HG03097 (cell line): ENCODE measurements around the gene MOB2.
"Not testable (repeated sequence)": the region's sequence is repeated elsewhere in the genome, so short reads cannot be mapped to it uniquely, and the experiment has no call there.

Source experiments
- ATAC-seq: cut with Tn5 transposase; IDR thresholded peaks from one replicate; pipeline ENCODE4 v1.9.1; 2021; ENCODE audit not compliant: unreplicated experiment, low FRiP score

MOB2 gene

DNA sequence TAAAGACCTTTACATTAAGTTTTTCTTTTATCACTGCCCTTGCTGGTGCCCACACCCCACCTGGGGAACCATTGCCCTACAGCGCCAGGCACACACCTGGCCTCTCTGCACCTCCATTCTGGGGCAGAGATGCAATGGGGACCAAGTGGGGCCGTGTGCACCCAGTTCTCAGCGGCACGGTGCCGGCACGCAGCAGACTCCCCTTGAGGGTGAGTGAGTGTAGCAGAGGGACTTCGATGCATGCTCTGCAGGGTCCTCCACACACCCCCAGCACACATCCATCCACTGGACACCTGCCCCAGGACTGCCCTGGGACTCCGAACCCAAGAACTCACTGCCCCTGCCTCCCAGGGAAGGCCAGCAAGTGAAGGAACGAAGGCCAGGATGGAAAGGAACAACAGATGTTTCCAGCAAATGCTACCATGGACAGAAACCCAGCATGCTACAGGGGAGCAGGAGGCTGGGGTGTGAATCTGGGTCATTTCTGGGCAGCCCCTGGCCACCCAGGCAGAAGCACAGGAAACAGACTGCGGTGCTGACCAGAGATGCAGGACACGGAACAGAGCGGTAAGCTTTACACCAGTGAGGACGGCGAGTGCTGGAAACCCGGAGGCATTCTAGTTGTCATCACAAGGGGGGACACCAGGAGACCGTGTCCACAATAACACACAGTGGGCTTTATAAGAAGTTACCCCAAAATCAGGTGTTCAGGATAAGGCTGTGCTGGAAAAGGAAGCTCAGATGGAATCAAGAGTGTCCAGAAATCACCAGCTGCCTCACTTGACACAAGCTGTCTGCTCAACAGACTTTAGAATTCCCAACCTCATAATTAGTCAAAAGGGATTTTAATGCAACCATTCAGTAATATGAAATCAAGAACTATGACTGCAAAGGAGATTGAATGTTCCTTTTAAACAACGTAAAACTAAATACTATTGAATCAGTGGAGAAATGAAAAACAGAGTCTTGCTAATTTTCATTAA lies 32.7 kb upstream of the MOB2 start:
- ATAC-seq, result no peak

DNA sequence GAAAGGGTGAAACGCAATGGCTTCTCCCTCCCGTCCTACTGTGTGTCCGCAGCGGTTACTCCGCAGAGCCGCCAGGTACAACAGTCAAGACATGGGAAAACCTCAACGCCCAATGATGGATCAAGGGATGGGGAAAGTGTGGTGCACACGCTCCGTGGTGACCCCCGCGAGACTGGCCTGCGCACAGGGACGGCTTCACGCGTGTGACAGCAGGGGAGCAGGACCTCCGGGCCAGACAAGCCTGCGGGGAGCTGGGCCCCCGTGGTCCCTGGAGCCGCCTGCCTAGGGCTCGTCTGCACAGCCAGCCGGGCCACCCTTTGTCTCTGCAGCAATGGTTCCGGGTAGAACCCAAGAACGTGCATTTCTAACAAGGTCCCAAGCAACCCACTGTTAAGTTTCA lies 31.7 kb upstream of the MOB2 start:
- no peak for ATAC-seq

DNA sequence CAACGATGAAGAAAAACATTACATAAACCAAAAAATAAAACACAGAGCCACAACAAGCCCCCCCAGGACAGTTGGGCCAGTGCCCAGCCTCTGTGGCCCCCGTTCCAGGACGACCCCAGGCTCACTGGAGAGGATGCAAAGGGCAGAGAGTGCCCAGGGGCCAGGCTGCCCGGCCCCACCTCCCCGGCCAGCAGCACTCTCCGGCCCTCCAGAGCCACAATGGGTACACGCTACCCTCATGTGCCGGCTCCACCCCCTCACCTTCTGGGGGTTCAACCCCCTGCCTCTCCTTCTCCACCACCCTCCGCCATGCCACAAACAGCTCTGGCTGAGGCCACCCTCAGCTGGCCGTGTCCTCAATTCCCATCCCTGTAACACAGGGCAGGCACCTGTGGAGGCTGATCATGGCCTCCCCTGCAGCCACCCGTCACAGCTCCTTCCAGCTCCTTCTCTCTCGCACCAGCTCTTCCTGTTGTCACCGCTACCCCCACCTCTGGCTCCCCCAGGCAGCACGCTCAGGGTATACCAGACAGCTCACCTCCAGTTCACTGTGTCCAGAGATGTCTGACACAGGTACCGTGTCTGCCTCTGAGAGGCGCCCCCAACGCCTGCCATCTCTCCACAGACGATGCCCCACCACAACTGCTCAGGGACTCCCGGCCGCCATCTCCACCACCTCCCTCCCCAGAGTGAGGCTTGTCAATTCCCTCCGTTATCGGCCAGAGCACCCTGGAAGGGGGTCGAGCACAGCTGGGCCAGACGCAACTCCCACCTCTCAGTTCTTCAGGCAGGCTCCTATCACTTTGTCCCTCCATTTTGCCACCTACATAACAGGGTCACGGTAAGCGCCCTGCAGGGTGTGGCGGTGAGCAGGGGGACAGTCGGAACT lies 30.8 kb upstream of the MOB2 start:
- no peak for ATAC-seq

DNA sequence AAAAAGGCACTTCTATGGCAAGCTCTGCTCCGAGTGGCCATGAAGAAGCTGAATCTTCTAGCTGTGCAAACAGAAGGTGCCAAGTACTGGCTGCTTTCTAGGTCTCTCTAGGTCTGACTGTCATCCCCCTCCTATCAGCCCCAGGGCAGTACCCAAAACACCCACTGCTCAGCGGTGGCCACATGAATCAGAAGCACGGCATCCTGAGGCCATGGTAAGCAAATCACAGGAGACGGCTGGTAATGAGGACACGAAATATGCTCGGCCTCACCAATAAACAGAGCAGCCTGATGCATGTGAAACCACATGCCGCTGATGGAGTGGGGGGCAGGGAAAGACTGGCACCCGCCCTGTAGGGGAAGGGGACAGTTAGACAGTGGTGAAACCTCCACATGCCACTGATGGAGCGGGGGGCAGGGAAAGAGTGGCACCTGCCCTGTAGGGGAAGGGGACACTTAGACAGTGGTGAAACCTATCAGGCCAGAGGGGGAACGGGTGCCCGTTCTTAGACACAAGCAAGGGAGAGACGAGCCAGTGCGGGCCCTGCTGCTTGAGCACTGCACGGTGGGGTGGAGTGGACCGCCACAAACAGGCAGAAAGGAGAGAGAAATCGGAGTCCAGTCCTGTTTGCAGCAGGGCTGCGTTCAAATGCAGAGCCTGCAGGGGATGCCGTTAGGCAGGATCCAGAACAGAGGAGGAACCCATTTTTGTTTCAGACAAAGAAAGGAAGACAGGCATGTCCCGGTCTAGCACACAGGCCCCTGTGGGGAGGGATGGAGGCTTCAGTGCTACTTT lies 29.9 kb upstream of the MOB2 start:
- no peak for ATAC-seq

DNA sequence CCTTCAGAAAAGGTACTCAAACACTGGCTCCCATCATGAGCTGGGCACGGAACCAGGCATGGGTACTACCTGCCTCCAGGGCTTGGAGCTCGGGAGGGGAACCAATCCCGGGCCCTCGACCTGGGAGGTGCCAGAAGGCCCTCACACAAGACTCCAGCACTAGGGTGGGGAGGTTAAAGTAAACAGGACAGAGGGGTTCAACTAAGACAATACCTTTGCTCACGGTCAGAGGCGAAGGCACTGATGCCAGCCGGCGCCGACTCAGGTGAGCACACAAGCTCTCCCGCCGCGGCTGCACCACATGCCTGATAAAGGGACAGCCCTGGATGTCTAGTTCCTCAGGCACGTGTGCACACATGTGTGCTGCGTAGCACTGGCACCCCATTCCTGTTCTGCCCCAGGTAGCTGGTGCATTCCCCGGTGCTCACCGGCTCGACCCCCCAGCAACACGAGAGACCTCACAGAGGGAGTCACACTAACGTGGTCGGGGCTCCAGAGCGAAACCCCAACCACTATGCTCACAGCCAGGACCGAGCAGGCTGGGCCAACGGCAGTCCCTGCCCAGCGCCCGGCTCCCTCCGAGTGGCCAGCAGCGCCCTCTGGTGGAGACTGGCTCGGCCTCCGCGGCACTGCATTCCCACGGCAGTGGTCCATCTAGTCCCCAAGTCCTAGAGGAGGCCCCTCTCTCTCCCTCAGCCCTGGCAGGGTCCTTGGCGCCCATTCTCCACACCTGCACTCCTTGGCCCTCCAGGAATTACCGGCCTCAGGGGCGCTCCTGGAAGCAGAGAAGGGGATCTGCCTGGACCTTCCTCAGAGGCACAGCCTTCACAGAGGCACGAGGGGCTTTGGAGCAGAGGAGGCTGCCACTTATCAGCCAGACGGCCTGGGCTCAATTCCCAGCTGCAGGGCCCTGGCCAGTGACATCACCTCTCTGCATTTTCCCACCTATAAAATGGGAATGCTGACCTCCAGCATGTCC lies 28.8 kb upstream of the MOB2 start:
- ATAC-seq, result no peak

DNA sequence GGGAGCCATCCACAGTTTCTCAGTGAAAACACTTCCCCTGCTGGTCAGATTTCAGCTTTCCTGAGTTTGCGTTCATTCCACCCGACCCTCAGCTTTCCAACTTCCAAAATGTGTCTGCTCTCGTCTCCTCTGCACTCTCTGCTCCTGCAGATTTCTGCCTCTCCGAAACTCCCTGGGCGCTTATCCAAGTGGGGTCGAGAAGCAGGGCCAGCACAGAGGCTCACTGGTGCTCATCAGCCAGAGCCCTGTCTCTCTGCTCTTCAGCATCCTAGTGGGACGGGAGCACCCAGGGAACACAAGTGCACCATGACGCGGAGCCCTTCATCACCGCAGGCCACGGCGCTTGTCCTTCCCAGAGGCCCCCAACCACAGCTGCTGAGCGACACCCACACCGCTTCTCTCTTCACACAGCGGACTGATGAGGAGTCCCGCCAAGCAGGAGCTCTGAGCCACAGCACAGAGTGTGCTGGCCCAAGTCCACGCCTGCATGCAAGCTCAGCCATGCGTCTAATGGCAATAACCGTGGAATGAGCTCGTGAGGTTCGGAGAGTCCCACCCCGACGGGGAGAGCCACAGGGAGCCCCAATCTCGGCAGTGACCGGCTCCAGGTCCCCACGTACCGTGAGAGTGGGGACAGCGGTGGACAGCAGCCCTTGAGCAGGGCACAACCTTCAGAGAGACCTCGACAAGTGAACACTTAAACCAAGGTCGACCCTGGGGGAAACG lies 27.9 kb upstream of the MOB2 start:
- no peak for ATAC-seq

DNA sequence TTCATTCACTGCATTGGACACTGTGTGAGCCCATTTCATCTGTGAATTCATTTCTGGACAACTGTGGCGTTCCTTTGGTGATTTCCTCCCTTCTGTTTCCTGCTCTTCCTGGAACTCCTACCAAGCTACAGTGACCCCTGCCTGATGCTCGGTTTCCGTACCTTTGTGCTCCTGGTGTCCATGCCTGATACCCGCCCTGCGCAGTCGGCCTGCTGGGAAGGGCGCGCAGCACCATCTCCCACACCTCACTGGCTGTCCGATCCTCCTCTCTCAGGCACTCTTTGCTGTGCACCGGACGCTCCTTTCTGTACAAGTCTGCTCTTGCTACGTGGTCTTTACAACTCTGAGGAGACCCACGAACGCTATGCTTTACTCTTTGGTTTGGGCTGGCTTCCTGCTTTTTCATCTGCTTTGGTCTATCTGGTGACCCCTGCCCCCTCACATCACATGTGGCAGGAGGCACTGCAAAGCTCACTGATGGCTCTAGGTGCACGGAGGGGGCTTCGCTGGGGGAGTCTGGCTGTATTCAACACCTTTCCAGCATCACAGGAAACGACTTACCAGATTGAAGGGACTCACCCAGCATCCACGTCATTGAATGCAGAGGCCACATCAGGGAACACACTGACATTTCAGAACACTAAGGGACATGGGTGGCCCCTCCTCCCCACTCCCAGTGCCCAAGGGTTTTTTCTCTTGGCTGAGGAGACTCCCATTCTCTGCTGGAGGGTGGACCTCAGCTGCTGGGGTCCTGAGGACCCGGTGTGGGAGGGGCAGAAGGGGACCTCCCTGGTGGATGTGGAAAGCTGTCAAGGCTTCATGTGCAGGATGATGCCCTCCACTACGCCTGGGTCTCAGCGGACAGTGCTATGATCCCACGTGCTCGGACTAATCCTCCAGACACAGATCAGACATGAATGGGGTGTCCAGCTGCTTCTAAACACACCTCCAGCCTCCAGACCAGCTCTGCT lies 27.0 kb upstream of the MOB2 start:
- no peak for ATAC-seq

DNA sequence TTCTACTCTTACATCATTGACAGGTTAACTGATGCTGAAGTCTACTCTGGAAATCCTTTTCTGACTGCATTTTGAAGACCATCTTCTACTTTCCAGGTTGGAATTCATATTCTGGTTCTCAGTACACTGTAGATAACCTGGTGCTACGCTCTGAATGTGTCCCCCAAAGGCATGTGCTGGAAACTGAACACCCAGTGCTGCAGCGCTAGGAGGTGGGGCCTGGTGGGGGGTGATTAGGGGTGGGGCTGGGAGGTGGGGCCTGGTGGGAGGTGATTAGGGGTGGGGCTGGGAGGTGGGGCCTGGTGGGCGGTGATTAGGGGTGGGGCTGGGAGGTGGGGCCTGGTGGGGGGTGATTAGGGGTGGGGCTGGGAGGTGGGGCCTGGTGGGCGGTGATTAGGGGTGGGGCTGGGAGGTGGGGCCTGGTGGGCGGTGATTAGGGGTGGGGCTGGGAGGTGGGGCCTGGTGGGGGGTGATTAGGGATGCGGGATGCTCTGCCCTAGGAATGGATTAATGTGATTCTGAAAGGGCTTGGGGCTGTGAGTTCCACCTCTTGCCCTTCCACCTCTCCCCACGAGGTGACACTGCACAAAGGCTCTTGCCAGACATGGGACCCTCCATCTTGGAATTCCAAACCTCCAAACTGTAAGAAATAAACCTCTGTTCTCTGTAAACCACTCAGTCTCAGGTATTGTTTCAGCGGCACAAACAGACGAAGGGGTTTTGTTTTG lies 26.1 kb upstream of the MOB2 start:
- not testable (repeated sequence) for ATAC-seq

DNA sequence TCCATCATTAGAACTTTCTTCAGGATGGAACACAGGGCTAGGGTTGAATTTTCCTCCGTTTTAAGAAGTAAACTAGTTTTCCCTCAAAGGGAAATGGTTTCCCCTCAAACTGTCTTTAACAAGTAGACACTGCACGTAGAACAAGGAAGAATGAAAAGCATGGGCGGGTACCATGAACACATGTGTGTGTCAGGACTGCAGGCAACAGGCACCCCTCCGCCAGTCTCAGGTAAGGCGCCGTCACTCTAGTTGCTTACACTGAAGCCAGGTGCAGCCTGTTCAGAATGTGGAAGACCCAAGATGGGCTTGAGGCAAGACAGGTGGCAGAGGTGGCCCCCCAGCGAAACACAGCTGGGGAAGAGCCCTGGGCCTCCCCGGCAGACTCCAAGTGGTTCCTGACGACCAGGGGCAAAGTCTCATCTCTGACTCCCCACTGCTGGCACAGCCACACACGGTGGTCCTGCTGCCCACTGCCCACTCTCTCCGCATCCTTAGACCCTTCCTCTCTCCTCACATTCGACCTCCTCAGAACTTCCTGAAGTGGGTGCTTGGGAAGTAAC lies 25.4 kb upstream of the MOB2 start:
- ATAC-seq, result no peak

DNA sequence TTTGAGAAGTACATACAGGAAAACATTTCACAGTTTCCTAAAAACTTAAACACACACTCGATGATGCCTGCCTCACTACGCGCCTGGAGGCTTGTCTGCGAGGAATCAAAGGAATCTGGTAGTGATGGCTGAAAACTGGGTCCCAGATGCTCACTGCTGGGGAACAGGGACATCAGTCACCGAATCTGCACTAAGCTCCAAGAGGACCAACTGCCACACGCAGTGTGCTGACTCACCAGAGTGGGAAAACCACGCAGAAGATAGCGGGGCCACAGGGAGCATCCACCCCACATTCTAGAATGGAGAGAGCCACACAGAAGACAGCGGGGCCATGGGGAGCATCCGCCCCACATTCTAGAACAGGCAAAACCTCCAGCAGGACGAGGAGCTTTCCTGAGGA lies 24.3 kb upstream of the MOB2 start:
- ATAC-seq, result no peak

DNA sequence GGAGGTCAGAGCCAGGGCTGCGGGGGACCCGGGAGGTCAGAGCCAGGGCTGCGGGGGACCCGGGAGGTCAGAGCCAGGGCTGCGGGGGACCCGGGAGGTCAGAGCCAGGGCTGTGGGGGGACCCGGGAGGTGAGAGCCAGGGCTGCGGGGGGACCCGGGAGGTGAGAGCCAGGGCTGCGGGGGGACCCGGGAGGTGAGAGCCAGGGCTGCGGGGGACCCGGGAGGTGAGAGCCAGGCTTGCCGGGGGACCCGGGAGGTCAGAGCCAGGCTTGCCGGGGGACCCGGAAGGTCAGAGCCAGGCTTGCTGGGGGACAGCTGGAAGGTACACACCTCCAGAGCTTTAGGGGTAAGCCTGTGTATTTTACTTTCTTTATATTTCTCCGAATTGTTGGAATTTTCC lies 23.8 kb upstream of the MOB2 start:
- ATAC-seq, result not testable (repeated sequence)

DNA sequence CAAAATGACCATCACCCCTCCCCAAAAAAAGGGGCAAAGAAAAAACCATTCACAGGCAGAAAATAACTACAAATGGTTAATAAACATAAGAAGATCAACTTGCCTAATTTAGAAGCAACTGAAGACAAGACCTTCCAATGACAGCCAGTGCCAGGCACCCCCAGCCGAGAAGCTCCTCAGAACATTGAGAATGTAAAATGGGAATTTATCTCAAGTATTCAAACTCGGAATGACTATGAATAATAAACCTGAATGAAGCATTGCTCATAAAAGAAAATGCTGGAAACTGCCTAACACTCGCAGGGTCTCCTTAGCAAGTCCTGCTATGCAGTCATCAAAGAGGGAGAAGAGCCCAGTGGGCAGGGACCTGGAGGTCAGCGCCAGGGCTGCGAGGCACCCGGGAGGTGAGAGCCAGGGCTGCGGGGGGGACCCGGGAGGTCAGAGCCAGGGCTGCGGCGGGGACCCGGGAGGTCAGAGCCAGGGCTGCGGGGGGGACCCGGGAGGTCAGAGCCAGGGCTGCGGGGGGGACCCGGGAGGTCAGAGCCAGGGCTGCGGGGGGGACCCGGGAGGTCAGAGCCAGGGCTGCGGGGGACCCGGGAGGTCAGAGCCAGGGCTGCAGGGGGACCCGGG lies 23.2 kb upstream of the MOB2 start:
- ATAC-seq, result no peak

DNA sequence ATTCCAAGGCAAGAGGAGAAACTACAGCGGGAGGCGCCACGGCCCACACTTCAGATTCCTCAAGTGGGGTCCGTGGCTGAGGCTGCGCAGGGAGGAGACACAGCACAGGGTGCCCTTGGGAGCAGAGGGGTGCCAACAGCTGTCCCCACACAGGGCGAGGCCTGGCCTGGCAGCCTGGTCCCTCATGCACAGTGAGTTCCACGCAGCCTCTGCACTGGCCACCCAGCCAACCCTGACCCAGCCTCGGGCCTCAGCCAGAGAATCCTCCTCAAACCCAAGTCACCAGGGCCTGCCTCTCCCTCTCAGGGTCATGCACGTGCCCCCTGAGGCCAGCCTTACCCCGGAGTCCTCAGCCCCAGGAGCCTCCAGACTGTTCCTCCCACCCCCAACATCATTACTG lies 22.4 kb upstream of the MOB2 start:
- no peak for ATAC-seq

DNA sequence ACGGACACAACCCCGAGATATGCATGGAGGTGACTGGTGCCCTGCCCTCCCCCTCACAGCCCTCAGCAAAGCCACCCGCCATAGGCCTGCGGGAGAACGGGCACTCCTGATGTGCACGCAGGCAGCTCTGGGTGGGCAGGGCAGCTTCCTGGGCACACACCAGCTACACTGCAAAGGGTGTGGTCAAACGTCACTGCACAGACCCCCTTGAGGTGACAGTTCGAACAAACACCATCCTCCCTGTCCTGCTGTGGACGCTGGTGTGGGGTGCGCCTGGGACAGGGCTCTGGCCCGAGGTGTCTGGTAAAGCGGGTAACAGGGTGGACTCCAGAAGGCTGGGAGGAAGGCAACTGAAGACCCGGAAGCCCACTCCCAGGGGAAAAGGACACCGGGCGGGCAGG lies 21.9 kb upstream of the MOB2 start:
- no peak for ATAC-seq

DNA sequence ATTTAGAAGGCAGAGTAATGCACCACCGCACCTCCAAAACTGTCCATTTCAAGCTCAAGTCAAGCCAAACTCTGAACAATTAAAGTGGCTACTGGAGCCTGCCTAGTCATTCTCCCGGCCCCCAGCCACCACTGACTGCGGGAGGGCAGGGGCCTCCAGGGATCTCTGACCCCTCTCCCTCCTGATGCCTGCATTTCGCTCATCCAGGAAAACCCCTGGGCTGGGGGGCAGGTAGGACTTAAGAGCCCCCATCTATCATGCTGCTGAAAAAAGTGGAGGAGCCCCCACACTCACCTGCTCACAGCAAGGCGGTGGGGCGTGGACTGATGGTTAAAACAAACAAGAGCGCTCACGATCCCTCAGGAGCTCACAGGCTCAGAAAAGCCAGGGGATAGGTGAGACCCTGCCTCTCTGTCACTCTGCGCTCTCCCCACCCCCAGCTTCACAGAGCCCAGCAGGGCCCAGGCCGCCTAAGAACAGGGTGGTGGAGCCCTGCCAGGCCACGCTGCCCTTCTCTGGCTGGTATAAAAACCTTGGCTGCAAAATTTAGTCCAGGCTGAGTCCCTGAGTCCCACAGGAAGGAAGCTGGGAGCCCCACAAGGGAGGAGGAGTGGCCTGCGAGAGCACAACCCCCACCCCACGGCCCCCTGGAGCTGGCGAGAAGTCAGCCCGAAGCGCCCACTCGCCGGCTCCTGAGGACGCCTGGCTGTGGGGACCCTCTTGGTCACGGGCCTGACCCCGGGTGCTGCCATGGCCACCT lies 21.0 kb upstream of the MOB2 start:
- no peak for ATAC-seq

DNA sequence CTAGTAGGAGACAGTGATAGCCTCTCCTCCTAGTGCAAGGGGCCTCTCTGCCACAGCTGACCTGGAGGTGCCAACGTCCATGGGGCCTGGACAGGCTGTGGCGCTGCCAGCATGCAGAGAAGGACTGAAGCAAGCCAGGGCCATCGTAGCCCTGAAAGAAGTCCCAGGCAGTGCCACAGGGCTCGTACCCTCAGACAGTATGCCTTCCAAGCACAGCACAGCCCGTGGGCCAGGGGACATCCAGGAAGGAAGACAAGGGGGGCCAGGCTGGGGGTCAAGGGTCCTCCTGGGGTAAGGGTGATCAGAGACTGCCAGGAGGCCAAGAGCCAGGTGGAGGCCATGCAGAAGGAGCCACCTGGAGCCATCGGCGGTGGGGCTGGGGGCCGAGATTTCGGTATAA lies 20.4 kb upstream of the MOB2 start:
- ATAC-seq, result no peak
